ENCODE results near the gene SMIM38. TPM values are rescaled to one million over a fixed set of nuclear protein-coding genes. Genes with fewer than 3 reads are reported as not detected.
A peak's percentile ranks its signal among the peaks of the same experiment; 100 is the strongest.

Gene SMIM38
- total RNA-seq, 1 experiment from 2014 or later: 0.54 TPM

DNA sequence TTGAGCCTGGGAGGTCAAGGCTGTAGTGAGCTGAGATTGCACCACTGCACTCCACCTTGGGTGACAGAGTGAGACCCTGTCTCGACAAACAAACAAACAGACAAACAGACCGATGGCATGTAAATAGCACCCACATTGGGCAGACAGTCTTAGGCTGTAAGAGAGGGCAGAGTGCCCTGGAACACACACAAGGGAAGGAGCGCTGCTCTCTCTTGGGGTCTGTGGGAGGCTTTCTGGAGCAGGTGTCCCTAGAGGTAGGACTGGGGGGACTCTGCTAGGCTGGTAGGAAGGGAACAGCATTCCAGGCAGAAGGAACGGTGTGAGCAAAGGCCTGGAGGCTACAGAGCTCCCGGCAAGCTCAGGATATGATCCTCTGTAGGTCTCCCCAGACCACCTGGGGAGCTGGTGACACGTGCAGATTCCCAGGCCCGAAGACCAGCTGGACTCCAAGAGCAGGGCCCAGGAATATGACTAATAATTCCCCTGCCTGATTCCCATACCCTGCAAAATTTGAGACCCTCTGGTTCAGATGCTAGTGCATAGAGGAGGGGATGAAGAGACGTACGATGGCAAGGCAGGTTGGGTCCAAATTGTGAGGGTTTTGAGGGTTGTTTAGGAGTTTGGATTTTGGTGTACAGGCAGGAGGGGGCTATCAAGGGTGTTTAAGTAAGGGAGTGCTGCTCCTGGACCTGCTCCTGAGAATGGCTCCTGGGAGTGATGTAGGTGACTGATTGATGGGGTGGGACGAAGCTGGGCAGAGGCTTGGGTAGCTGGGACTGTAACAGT lies 11.6 kb downstream of the SMIM38 start:
- H3K9me3 ChIP-seq (ENCODE audit: control insufficient read depth in 1 of 2, insufficient read depth in 1 of 2, low read depth in 1 of 2, low read length in 2 of 2): no peaks in the 10 kb centered on the region; a peak in 1 of 4 replicates
- H3K4me2 ChIP-seq (ENCODE audit: low read length): peak overlapping the region; percentile 83
- no peaks in the 10 kb centered on the region for H3K79me2 ChIP-seq (ENCODE audit: insufficient read depth, low read length)
- no peaks in the 10 kb centered on the region for H3K9me2 ChIP-seq (ENCODE audit: insufficient read depth)
- POLR2A ChIA-PET: interaction anchor here (1.5 kb wide), 1 partner anchor 127 kb away, joined by 3 read pairs; the partner anchor contains the start of gene MYEOV
- TF ChIP-seq, protein P1, sequence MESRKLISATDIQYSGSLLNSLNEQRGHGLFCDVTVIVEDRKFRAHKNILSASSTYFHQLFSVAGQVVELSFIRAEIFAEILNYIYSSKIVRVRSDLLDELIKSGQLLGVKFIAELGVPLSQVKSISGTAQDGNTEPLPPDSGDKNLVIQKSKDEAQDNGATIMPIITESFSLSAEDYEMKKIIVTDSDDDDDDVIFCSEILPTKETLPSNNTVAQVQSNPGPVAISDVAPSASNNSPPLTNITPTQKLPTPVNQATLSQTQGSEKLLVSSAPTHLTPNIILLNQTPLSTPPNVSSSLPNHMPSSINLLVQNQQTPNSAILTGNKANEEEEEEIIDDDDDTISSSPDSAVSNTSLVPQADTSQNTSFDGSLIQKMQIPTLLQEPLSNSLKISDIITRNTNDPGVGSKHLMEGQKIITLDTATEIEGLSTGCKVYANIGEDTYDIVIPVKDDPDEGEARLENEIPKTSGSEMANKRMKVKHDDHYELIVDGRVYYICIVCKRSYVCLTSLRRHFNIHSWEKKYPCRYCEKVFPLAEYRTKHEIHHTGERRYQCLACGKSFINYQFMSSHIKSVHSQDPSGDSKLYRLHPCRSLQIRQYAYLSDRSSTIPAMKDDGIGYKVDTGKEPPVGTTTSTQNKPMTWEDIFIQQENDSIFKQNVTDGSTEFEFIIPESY (IDR thresholded peaks at IDR 0.05; ENCODE audit: extremely low read depth, insufficient replicate concordance, low read length): no peak
- BruUV-seq (replicated peaks): no TSS peak
- CTCF ChIA-PET: no interaction called here
- no peaks in the 10 kb centered on the region for H3K27me3 ChIP-seq (ENCODE audit: insufficient read depth, low read length)
- peak overlapping the region; percentile 42; the same call in 1 of the 2 replicates for H3K9ac ChIP-seq (ENCODE audit: low read length)
- H4K20me1 ChIP-seq (ENCODE audit: insufficient read depth): no peaks in the 10 kb centered on the region
- RAD21 ChIA-PET (ENCODE audit: low non-redundant PET in 1 of 2, low total read pairs in 2 of 2, uncharacterized antibody in 2 of 2, unreplicated experiment in 2 of 2): interaction anchor here in 1 of 2 experiments (1.4 kb wide), 1 partner anchor 36 kb away, joined by 5 read pairs; no protein-coding TSS in a partner anchor
- peak; percentile 38 for ATAC-seq
- peak overlapping the region; percentile 2; the same call in 1 of the 2 replicates for H3K27ac ChIP-seq (ENCODE audit: low read depth, low read length)
- no peak for DNase-seq (ENCODE audit: low read depth, low spot score)
- no peak overlapping the region; a peak in 1 of 4 replicates for H3K4me3 ChIP-seq (replicated peaks in 1 of 2; ENCODE audit: low read depth in 1 of 2, low read length in 2 of 2)
- no peak overlapping the region for H2AFZ ChIP-seq (ENCODE audit: low read depth, low read length, poor library complexity, severe bottlenecking)
- no peaks in the 10 kb centered on the region for H3K36me3 ChIP-seq (ENCODE audit: control insufficient read depth in 1 of 2, insufficient read depth in 2 of 2, low read length in 2 of 2)
- H3K4me1 ChIP-seq (ENCODE audit: control insufficient read depth in 1 of 2, insufficient read depth in 2 of 2, low read length in 2 of 2): peaks cover 17 to 27% of the 10 kb centered on the region in 2 experiments
- intact Hi-C loops (cut with micrococcal nuclease): no loop called here

DNA sequence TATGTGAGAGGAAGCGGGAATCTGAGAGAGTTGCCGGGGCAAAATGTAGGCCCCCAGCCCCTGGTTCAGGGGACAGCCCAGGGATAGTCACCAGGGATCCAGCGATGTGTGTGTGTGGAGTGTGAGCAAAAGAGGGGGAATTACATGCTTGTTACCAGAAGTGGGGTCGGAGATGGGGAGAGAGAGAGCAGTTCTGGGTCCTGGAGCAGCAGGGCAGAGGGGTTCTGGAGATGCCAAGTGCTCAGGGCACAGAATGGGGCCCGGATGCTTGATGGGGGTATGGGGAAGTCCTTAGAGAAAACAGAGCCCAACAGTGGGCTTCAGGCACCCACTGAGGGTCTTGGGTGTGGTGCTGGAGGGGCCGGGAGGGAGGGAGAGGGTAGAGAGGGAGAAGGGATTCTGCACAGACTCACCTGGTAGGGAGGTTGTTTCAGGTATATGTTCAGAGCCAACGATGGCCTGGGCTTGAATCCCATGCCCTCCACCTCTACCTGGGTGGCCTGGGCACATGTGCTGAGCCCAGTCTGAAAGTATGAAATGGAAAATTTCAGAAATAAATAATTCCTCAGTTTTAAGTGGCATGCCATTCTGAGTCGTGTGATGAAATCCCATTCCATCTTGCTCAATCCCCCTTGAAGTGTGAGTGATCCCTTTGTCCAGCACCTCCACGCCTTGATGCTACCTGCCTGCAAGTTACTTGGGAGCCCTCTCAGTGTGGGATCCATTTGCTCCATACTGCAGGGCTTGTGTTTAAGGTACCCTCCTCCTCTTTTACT lies 12.4 kb downstream of the SMIM38 start:
- peaks cover 17 to 30% of the 10 kb centered on the region in 2 experiments for H3K4me1 ChIP-seq (ENCODE audit: control insufficient read depth in 1 of 2, insufficient read depth in 2 of 2, low read length in 2 of 2)
- intact Hi-C loops (cut with micrococcal nuclease): no loop called here
- no peak for DNase-seq (ENCODE audit: low read depth, low spot score)
- ChIA-PET POLR2A (no interaction called here), RAD21 (ENCODE audit: low non-redundant PET in 1 of 2, low total read pairs in 2 of 2, uncharacterized antibody in 2 of 2, unreplicated experiment in 2 of 2) (no interaction called here), CTCF (no interaction called here)
- no peaks in the 10 kb centered on the region for H4K20me1 ChIP-seq (ENCODE audit: insufficient read depth)
- no peak overlapping the region for H3K27ac ChIP-seq (ENCODE audit: low read depth, low read length)
- no peaks in the 10 kb centered on the region for H3K36me3 ChIP-seq (ENCODE audit: control insufficient read depth in 1 of 2, insufficient read depth in 2 of 2, low read length in 2 of 2)
- H2AFZ ChIP-seq (ENCODE audit: low read depth, low read length, poor library complexity, severe bottlenecking): no peak overlapping the region
- no peaks in the 10 kb centered on the region for H3K27me3 ChIP-seq (ENCODE audit: insufficient read depth, low read length)
- no peak overlapping the region for H3K4me2 ChIP-seq (ENCODE audit: low read length)
- no TSS peak for BruUV-seq (replicated peaks)
- no peak overlapping the region for H3K4me3 ChIP-seq (replicated peaks in 1 of 2; ENCODE audit: low read depth in 1 of 2, low read length in 2 of 2)
- no peaks in the 10 kb centered on the region for H3K79me2 ChIP-seq (ENCODE audit: insufficient read depth, low read length)
- H3K9me2 ChIP-seq (ENCODE audit: insufficient read depth): no peaks in the 10 kb centered on the region
- no peak overlapping the region for H3K9ac ChIP-seq (ENCODE audit: low read length)
- ATAC-seq: no peak
- no peaks in the 10 kb centered on the region; a peak in 1 of 4 replicates for H3K9me3 ChIP-seq (ENCODE audit: control insufficient read depth in 1 of 2, insufficient read depth in 1 of 2, low read depth in 1 of 2, low read length in 2 of 2)
- TF ChIP-seq POLR2A (IDR thresholded peaks at IDR 0.05; ENCODE audit: borderline replicate concordance, extremely low read depth, insufficient read depth, insufficient read length) (no peak), POLR2AphosphoS5 (IDR thresholded peaks at IDR 0.05; ENCODE audit: low read depth, low read length) (no peak), FOSL1 (IDR thresholded peaks at IDR 0.05; ENCODE audit: low read depth) (no peak), SIN3A (IDR thresholded peaks at IDR 0.05; ENCODE audit: low read depth) (no peak), SP1 (IDR thresholded peaks at IDR 0.05; ENCODE audit: low read depth) (no peak), ZFX (IDR thresholded peaks at IDR 0.05) (no peak), JUND (IDR thresholded peaks at IDR 0.05) (no peak), EZH2 (IDR thresholded peaks at IDR 0.05) (no peak), SRF (IDR thresholded peaks at IDR 0.05; ENCODE audit: low read depth) (no peak)
- TF ChIP-seq, protein P2, sequence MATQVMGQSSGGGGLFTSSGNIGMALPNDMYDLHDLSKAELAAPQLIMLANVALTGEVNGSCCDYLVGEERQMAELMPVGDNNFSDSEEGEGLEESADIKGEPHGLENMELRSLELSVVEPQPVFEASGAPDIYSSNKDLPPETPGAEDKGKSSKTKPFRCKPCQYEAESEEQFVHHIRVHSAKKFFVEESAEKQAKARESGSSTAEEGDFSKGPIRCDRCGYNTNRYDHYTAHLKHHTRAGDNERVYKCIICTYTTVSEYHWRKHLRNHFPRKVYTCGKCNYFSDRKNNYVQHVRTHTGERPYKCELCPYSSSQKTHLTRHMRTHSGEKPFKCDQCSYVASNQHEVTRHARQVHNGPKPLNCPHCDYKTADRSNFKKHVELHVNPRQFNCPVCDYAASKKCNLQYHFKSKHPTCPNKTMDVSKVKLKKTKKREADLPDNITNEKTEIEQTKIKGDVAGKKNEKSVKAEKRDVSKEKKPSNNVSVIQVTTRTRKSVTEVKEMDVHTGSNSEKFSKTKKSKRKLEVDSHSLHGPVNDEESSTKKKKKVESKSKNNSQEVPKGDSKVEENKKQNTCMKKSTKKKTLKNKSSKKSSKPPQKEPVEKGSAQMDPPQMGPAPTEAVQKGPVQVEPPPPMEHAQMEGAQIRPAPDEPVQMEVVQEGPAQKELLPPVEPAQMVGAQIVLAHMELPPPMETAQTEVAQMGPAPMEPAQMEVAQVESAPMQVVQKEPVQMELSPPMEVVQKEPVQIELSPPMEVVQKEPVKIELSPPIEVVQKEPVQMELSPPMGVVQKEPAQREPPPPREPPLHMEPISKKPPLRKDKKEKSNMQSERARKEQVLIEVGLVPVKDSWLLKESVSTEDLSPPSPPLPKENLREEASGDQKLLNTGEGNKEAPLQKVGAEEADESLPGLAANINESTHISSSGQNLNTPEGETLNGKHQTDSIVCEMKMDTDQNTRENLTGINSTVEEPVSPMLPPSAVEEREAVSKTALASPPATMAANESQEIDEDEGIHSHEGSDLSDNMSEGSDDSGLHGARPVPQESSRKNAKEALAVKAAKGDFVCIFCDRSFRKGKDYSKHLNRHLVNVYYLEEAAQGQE (IDR thresholded peaks at IDR 0.05; ENCODE audit: low read depth): no peak
